GM19025 (cell line): ENCODE results near the gene FAU.

ENCODE experiments used
- ATAC-seq: cut with Tn5 transposase; IDR thresholded peaks from one replicate; pipeline ENCODE4 v1.9.1; 2021; ENCODE audit warnings: mild to moderate bottlenecking, low read depth, moderate library complexity; ENCODE audit not compliant: unreplicated experiment

FAU gene

DNA sequence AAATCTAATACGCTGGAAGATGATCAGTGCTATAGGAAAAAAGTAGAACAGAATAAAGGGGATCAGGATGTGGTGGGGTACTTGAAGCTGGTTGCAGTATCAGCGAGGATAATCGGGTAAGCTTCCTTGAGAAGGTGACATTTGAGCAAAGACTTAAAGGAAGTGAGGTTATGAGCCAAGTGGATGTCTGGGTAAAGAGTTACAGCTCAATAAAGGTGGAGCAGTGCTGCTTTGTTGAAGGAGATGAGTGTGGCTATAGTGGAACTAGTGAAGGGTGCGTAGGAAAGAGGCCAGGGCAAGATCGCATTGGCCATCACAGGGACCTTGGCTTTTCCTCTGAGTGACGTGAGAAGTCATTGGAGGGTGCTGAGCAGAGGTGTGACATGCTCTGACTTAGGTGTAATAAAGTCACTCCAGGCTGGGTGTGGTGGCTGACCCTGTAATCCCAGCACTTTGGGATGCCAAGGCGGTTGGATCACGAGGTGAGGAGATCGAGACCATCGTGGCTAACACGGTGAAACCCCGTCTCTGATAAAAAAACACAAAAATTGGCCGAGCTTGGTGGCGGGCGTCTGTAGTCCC lies 14.7 kb upstream of the FAU start:
- no peak for ATAC-seq

- no peak for ATAC-seq
These were observed 13.8 kb upstream of the FAU start for GRCh38 chr11:65135633-65136145.

DNA sequence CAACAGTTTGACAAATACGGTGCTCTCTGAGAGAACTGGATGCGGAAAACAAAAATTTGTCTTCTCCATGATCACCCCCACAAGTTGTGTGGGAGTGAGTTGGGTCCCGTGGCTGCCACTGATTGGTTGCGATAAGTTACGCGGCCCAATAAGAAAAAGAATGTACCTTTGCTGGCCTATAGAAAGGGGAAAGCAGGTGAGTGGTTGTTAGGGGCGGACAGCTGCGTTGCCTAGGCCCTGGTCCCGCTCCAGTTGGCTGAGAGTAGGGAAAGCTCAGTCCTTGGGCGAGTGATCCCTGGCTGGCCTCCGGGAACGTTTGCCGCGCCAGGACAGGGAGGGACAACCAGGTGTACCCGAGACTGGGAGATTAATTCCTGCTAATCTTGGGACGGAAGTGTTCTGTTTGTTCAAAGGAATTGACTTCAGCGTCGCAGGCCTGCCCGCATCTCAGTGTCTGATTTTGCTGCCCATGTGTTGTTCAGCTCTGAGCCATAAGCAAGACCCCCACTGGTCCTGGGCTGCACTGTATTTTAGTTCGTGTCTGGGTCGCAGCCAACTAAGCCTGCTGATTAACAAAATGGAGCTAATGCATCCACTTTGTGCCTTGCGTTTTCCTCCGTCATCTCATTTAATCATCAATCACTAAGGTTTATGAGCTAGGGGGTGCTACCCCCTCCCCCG lies 13.2 kb upstream of the FAU start:
- ATAC-seq = peak; percentile 59

GRCh38 chr11:65134240-65134951 lies 12.5 kb upstream of the FAU start, which contains the start of gene SYVN1:
Gene SYVN1 (minus strand): TSS chr11:65134519. CDS start chr11:65133601, 918 bp downstream.
- peak; percentile 59 for ATAC-seq

- no peak for ATAC-seq
These were observed 11.8 kb upstream of the FAU start for GRCh38 chr11:65133724-65134123.

DNA sequence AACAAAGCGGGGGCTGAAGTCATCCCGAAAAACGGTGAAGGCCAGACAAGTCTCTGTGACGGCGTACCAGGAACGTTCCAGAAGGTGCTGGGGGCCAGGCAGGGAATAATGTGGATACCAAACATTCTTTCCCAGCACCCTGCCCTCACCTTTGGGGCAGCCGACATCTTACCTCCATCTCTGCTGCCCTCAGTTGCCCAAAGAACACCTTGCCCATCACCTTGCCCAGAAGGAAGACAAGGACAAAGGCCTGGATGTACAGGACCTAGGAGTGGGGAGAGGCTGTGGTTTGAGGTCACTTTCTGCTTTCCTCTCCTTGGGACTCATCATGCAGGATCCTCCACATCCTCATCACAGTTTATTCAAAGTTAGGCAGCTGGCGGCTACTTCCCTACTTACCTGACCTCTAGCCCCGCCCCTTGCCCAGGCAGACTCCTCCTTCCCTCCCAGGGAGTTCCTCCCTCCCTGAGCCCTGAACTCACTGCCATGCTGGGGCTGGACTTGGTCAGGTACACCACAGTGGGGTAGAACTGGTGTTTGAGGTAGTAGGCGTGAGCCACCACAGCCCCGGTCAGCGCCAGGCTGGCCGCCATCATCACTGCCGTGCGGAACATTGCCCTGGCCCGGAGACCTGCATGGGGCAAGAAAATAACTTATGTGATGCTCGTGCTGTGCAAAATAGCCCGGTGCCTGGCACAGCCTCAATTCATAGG lies 11.2 kb upstream of the FAU start:
- no peak for ATAC-seq

DNA sequence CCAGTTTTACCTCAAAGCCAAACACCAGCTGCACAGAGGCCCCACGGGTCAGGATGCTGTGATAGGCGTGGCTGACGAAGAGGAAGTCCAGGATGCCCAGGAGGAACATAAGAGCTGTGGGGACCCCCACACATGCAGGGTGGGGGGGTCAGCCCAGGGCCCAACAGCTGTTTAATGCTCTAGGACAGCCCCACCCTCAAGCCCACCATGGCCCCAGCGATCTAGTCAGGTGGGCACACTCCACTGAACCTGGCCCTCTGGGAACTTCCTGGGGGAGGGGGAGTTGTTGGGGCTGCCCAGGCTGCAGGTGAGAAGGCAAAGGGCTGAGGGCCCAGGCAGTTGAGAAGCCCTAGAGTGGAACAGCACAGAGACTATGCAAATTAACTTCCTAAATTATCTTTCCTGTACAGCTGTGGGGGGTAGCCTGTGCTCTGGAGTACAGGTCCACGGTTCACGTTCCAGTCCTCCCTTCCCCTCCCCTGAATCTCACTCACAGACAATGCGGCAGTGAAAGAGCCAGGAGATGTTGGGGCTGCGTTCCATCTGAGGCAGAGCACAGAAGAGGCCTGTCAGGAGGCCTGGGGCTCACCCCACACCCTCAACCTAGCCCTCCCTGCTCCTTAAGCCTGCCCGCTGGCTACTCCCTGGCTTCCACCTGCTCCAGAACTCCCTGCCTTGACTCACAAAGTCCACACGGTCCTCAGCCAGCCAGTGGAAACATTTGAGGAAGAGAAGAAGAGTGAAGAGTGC lies 10.5 kb upstream of the FAU start:
- ATAC-seq = peak; percentile 29

DNA sequence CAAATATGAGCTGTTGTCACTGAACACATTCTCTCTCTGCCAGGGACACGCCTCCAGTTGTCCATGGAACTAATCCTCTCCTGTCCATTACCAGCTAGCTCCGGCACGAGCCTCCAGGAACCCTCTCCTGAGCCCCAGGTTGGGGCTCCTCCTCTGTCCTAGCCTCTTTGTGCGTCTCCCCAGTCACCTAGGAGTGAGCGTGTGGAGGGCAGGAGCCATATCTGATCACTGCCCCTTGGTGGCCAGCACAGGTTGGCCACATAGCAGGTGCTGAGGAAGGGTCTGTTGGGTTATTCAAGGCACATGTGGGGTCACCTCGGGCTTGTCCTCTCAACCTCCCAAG lies 9.9 kb upstream of the FAU start:
- no peak for ATAC-seq

DNA sequence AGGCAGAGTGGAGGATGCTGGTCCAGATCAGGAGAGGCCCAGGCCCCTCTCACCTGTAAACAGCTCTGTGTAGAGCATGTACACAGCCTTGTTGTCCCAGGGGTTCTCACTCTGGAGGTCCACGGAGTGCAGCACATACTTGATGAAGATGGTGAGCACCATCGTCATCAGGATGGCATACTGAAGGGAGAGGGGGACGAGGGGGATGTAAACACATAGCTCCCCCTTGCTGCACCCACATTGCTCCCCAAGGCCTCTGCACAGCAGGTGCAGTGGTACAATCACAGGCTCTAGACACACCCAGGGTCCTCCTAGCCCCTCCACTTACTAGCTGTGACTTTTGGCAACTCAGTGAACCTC lies 9.5 kb upstream of the FAU start:
- ATAC-seq = no peak

- no peak for ATAC-seq
These were observed 8.9 kb upstream of the FAU start for GRCh38 chr11:65130631-65131416.

- ATAC-seq = no peak
These were observed 7.9 kb upstream of the FAU start for GRCh38 chr11:65129649-65130441.

DNA sequence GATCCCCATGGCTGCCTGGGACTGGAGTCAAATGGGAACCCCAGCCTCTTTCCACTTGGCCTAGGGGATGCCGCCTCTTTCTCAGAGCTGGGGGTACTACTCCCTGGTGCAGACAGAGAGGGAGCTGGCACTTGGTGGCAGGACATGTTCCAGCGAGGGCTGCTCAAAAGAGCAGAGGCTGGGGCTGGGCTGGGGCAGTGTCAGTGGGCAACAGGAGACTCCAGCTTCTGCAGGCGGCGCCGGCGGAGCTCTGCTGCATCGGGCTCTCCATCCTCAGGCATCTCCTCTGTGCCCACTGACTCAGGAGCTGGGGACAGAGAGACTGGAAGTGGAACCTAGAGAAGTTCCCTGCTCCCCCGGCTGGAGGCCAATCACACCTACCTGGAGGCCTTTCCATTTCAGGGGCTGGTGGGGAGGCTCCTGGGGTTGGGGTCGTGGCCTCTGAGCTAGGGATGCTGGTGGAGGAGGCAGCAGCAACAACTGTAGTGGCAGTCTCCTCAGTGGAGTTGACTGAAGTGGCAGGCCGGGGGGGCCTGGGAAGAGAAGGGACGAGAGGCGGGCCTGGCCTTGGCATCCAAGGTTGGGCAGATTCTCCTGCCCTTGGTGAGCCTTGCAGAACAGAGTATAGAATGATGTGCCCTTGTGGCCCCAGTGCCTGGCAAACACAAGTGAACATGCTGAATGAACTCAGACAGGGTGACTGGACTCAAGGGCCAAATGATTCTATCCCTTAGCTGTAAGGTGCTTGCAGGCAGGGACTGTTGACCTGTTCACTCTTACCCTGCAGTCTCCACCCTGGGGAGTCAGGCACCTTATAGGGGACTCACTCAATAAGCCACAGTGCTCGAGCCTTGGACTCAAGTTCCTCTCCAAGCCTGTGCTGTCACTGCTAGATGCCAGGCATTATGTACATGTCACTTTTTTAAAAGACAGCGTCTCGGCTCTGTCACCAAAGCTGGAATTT lies 6.5 kb upstream of the FAU start:
- ATAC-seq = no peak

DNA sequence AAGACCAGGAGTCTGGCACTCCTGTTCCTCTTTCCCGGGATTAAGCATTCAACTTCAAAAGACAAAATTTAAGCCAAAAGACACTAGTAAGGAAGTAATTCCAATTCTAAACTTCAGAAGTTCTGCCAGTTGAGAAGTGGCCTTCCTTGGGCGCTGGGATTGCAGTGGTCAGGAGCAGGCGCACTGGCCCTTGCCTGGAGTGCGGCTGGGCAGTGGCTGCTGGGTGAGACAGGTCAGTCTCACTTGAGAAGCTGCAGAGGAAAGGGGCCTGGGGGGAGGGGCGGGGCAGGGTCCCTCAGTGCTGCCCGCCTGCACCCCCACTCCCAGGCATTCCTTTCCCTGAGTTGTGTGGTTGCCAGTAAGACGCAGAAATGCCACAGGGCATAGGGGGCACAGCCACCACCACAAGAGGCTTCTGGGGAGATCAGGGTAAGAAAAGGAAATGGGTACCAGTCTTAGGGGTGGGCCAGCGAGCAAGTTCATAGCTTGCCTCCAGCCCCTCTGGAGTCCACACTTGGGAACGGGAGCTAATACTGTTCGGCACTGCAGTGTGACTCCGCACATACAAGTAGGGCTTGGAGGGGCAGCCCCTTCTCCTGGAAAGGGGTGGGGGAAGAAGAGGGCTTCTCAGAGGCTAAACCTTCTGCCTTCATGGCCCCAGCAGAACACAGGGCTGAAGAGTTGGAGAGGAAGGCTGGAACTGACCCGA lies 5.7 kb upstream of the FAU start:
- no peak for ATAC-seq

DNA sequence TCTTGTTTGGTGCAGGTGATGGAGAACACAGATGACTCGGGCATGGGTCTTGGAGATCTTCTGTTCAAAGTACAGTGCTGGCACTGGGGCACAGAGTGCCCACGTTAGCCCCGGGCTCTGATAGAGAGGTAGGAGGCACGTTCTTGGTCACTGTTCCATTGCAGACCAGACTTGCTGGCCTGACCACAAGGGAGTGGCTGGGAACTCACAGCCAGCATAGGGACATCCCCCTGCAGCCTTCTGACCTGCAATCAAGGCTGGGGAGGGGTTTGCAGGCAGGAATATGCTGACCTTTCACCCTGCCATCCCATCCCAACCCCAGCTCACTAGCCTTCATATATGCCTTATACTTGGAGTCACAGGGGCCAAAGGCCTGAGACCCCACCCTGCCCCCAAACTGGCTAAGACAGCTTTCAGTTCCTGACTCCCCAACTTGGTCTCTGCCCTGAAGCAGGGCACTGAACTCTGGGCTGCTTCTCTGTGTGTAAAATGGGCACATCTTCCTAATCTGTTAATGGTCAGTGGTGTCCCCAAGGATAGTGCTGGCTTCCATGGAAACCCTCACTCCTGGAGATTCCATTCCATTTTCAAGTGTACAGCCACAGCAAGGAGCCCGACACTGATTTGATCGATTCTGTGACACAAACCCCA lies 4.8 kb upstream of the FAU start:
- no peak for ATAC-seq

DNA sequence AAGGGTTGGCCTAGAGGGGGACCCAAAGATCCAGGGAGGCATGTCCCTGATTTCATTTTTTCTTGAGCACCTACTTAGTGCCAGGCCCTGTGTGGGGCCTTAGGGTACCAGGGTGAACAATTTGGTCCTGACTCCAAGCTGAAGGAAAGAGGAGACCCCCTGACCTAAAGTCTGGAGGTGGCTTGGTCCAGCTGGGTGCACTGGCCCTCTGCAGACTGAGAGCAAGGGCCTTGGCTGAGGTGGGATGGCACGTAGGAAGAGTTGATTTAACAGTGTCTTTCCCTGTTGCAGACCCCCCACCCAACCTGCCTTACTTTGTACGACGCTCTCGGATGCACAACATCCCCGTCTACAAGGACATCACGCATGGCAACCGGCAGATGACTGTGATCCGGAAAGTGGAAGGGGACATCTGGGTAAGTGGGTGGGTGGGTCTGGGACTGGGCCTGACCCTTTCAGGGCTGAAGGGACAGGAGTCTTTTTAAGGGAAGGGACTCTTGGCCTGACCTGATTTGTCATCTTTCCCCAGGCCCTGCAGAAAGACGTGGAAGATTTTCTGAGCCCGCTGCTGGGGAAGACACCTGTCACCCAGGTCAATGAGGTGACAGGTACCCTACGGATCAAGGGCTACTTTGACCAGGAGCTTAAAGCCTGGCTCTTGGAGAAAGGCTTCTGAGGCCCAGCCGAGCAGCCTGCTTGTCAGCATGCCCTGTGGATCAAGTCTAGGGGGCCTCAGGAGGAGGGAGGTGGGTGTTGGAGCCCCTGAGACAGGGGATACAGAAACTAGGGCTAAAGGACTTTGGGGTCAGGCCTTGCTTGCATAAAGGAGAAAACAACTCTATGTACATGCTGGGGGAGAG lies 3.5 kb upstream of the FAU start:
- no peak for ATAC-seq
